Measurements from ENCODE around the gene TMEM178B. TPM values are rescaled to one million over a fixed set of nuclear protein-coding genes. Genes with fewer than 3 reads are reported as not detected.

TMEM178B gene
- polyA plus RNA-seq, 1 donor (not counting 4 experiments of a cell fraction or from before 2014, with no cell fraction given), result not detected

GRCh38 chr7:141370650-141371049 is 296.8 kb downstream of the TMEM178B start:
- TF ChIP-seq EZH2 (IDR thresholded peaks at IDR 0.05; ENCODE audit: low read length), result no peak
- no peak for TF ChIP-seq CTCF (optimal IDR thresholded peaks at IDR 0.05 in 1 of 3, IDR thresholded peaks at IDR 0.05 in 1 of 3, conservative IDR thresholded peaks at IDR 0.05 in 1 of 3; ENCODE audit: extremely low read depth in 1 of 3, insufficient read depth in 2 of 3, low read length in 3 of 3)
- dilution Hi-C loops (cut with MboI; ENCODE audit: extremely low pct_ligation_motif_present, low sequenced_read_pairs), result no loop called here
- DNase-seq (ENCODE audit: low read depth, low spot score) (no peak), FAIRE-seq (no peak)
- Histone ChIP-seq H3K4me2 (ENCODE audit: control insufficient read depth, extremely low read depth, insufficient read depth, low read depth, low read length) (no peak overlapping the region), H3K79me2 (ENCODE audit: control insufficient read depth, insufficient read depth, low read length) (no peaks in the 10 kb centered on the region), H3K4me1 (ENCODE audit: control insufficient read depth, extremely low read depth, insufficient read depth, low read length) (no peaks in the 10 kb centered on the region), H3K9me1 (ENCODE audit: control insufficient read depth, extremely low read depth, insufficient read depth, low read length) (no peaks in the 10 kb centered on the region), H3K4me3 (ENCODE audit: control insufficient read depth in 2 of 3, extremely low read depth in 1 of 3, insufficient read depth in 2 of 3, low read depth in 1 of 3, low read length in 3 of 3) (no peak overlapping the region), H2AFZ (ENCODE audit: control insufficient read depth, low read length) (no peak overlapping the region), H3K27ac (ENCODE audit: control insufficient read depth, insufficient read depth, low read length) (no peak overlapping the region), H3K36me3 (ENCODE audit: control insufficient read depth in 2 of 2, extremely low read depth in 1 of 2, insufficient read depth in 2 of 2, low read length in 2 of 2) (no peaks in the 10 kb centered on the region), H3K27me3 (ENCODE audit: control insufficient read depth, extremely low read depth, insufficient read depth, low read length) (no peaks in the 10 kb centered on the region), H3K9me3 (ENCODE audit: control insufficient read depth, low read depth, low read length) (no peaks in the 10 kb centered on the region), H3K9ac (ENCODE audit: control insufficient read depth, extremely low read depth, insufficient read depth, low read length) (no peak overlapping the region), H4K20me1 (ENCODE audit: control insufficient read depth, extremely low read depth, insufficient read depth, low read length) (no peaks in the 10 kb centered on the region)

DNA sequence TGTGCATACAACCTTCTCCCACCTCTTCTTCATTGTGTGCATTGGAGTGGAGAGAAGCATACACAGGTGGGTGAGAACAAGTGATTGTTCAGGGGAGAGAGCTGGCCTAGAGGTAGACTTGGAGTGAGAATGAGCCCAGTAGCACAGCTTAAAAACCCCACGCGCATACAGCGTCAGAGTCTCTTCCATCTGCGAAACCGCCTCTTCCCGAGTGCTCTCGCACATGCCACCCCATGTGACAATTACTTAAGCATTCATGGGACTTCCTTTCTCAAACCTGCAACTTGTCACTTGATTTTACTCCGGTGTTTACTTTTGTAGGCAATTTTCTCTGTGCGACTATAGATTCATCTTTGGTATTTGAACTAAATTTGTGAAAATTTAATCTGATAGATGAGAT is 300.6 kb downstream of the TMEM178B start:
- DNase-seq (ENCODE audit: low read depth, low spot score) (no peak), FAIRE-seq (no peak)
- Histone ChIP-seq H3K4me2 (ENCODE audit: control insufficient read depth, extremely low read depth, insufficient read depth, low read depth, low read length) (no peak overlapping the region), H4K20me1 (ENCODE audit: control insufficient read depth, extremely low read depth, insufficient read depth, low read length) (no peaks in the 10 kb centered on the region), H3K79me2 (ENCODE audit: control insufficient read depth, insufficient read depth, low read length) (no peaks in the 10 kb centered on the region), H3K9me1 (ENCODE audit: control insufficient read depth, extremely low read depth, insufficient read depth, low read length) (no peaks in the 10 kb centered on the region), H3K27ac (ENCODE audit: control insufficient read depth, insufficient read depth, low read length) (no peak overlapping the region), H3K36me3 (ENCODE audit: control insufficient read depth in 2 of 2, extremely low read depth in 1 of 2, insufficient read depth in 2 of 2, low read length in 2 of 2) (no peaks in the 10 kb centered on the region), H3K4me3 (ENCODE audit: control insufficient read depth in 2 of 3, extremely low read depth in 1 of 3, insufficient read depth in 2 of 3, low read depth in 1 of 3, low read length in 3 of 3) (no peak overlapping the region), H3K4me1 (ENCODE audit: control insufficient read depth, extremely low read depth, insufficient read depth, low read length) (no peaks in the 10 kb centered on the region), H2AFZ (ENCODE audit: control insufficient read depth, low read length) (no peak overlapping the region), H3K9ac (ENCODE audit: control insufficient read depth, extremely low read depth, insufficient read depth, low read length) (no peak overlapping the region), H3K27me3 (ENCODE audit: control insufficient read depth, extremely low read depth, insufficient read depth, low read length) (no peaks in the 10 kb centered on the region), H3K9me3 (ENCODE audit: control insufficient read depth, low read depth, low read length) (no peaks in the 10 kb centered on the region)
- TF ChIP-seq EZH2 (IDR thresholded peaks at IDR 0.05; ENCODE audit: low read length) (no peak), CTCF (optimal IDR thresholded peaks at IDR 0.05 in 1 of 3, IDR thresholded peaks at IDR 0.05 in 1 of 3, conservative IDR thresholded peaks at IDR 0.05 in 1 of 3; ENCODE audit: extremely low read depth in 1 of 3, insufficient read depth in 2 of 3, low read length in 3 of 3) (no peak)
- dilution Hi-C loops (cut with MboI; ENCODE audit: extremely low pct_ligation_motif_present, low sequenced_read_pairs), result no loop called here
